ENCODE results near the gene OPA1. TPM values are rescaled to one million over a fixed set of nuclear protein-coding genes. Genes with fewer than 3 reads are reported as not detected.
A peak's percentile ranks its signal among the peaks of the same experiment; 100 is the strongest.
"Not testable (repeated sequence)": the region's sequence is repeated elsewhere in the genome, so short reads cannot be mapped to it uniquely, and the experiment has no call there.

The OPA1 gene
- total RNA-seq, 4 donors from 2014 or later: 33.4 to 53.8 (median 37.9) TPM

- no peak for DNase-seq (ENCODE audit: low spot score in 2 of 2)
- peaks cover 24% of the 10 kb centered on the region for H3K4me1 ChIP-seq
- no peaks in the 10 kb centered on the region for H3K9me3 ChIP-seq
- TF ChIP-seq CTCF (IDR thresholded peaks at IDR 0.05): no peak
- TF ChIP-seq POLR2A (IDR thresholded peaks at IDR 0.05): no peak
- no peak for TF ChIP-seq EP300 (IDR thresholded peaks at IDR 0.05)
- no peak for TF ChIP-seq POLR2AphosphoS5 (IDR thresholded peaks at IDR 0.05)
- H3K4me3 ChIP-seq: no peak overlapping the region
- H3K36me3 ChIP-seq: peaks cover 3% of the 10 kb centered on the region
- no peak overlapping the region for H3K27ac ChIP-seq
- WGBS: 93% methylated on average over 2 of the region's 2 CpGs
- no peaks in the 10 kb centered on the region for H3K27me3 ChIP-seq
These were observed 5.2 kb downstream of the OPA1 start for GRCh38 chr3:193598202-193598601.

DNA sequence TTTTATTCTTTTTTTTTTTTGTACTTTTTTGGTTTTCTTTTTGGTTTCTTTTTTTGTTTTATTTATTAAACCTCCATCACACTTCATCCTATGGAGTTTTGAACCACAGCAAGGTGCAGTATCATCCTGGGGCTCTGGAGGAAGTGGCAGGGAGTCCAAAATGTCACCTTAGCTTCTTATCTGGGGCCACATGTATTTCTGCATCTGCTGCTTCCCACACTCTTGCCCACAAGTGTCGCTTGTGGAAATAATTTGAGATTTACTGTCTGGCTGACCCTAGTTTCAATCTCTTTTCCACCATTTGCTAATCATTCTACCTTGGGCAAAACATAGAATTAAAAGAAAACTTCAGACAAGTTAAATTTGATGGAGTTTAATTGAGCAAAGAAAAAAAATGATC is 6.4 kb downstream of the OPA1 start:
- WGBS: 89% methylated on average over 1 of the region's 1 CpG

GRCh38 chr3:193605876-193606275 is 12.9 kb downstream of the OPA1 start:
- no peaks in the 10 kb centered on the region for H3K4me1 ChIP-seq
- 56% methylated on average over 2 of the region's 2 CpGs for WGBS
- no peak for DNase-seq (ENCODE audit: low spot score in 2 of 2)
- no peak overlapping the region for H3K4me3 ChIP-seq
- TF ChIP-seq EP300 (IDR thresholded peaks at IDR 0.05) (no peak), CTCF (IDR thresholded peaks at IDR 0.05) (peak; percentile 17 to 80)
- peaks cover 5% of the 10 kb centered on the region for H3K36me3 ChIP-seq
- no peak overlapping the region for H3K27ac ChIP-seq
- no peaks in the 10 kb centered on the region for H3K9me3 ChIP-seq
- no peaks in the 10 kb centered on the region for H3K27me3 ChIP-seq

More for the DNA sequence above, 6.4 kb downstream of the OPA1 start:
- no peaks in the 10 kb centered on the region for H3K27me3 ChIP-seq
- no peaks in the 10 kb centered on the region for H3K9me3 ChIP-seq
- H3K36me3 ChIP-seq: peaks cover 8% of the 10 kb centered on the region
- no peak for DNase-seq (ENCODE audit: low spot score in 2 of 2)
- H3K4me3 ChIP-seq: no peak overlapping the region
- TF ChIP-seq EP300 (IDR thresholded peaks at IDR 0.05) (no peak), CTCF (IDR thresholded peaks at IDR 0.05) (no peak), POLR2AphosphoS5 (IDR thresholded peaks at IDR 0.05) (no peak), POLR2A (IDR thresholded peaks at IDR 0.05) (no peak)
- H3K27ac ChIP-seq: no peak overlapping the region
- H3K4me1 ChIP-seq: peaks cover 16% of the 10 kb centered on the region

GRCh38 chr3:193606892-193607291 is 13.9 kb downstream of the OPA1 start:
- not testable (repeated sequence) for H3K36me3 ChIP-seq; H3K27ac ChIP-seq; H3K27me3 ChIP-seq; H3K9me3 ChIP-seq; DNase-seq (ENCODE audit: low spot score in 2 of 2); H3K4me3 ChIP-seq; H3K4me1 ChIP-seq

GRCh38 chr3:193610516-193610915 is 17.5 kb downstream of the OPA1 start:
- DNase-seq (ENCODE audit: low spot score in 2 of 2); H3K9me3 ChIP-seq; H3K27ac ChIP-seq; H3K4me1 ChIP-seq; H3K27me3 ChIP-seq; H3K4me3 ChIP-seq: not testable (repeated sequence)
- H3K36me3 ChIP-seq: peaks cover 10% of the 10 kb centered on the region
- 100% methylated on average over 1 of the region's 11 CpGs for WGBS

DNA sequence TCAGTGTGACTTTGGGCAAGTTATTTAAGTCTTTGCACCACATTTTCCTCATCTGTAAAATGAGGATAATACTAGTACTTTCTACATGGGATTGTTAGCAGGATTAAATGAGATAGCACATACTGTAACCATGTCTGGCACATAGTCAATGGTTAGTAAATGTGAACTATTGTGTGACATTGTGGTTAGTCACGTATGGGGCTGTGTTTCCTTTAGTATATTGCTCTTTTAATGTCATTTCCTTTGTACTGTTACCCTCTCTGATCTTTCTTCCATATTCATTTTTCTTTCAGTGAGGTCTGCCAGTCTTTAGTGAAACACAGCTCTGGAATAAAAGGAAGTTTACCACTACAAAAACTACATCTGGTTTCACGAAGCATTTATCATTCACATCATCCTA is 21.4 kb downstream of the OPA1 start:
- Histone ChIP-seq H3K9me3 (no peaks in the 10 kb centered on the region), H3K4me1 (no peaks in the 10 kb centered on the region), H3K27me3 (no peaks in the 10 kb centered on the region), H3K36me3 (peaks cover 33% of the 10 kb centered on the region), H3K4me3 (no peak overlapping the region), H3K27ac (no peak overlapping the region)
- 69% methylated on average over 2 of the region's 2 CpGs for WGBS
- no peak for DNase-seq (ENCODE audit: low spot score in 2 of 2)
- TF ChIP-seq EP300 (IDR thresholded peaks at IDR 0.05) (no peak), CTCF (IDR thresholded peaks at IDR 0.05) (no peak), POLR2AphosphoS5 (IDR thresholded peaks at IDR 0.05) (no peak), POLR2A (IDR thresholded peaks at IDR 0.05) (no peak)

Data from suprapubic skin (tissue), 4 donors.